GM13976 (cell line): ENCODE results near the gene MYCT1.

Experiments
- DNase-seq: peaks from one replicate; pipeline ENCODE4 v3.0.0; 2012; ENCODE audit warnings: low spot score
- in situ Hi-C: fragments of 300-500 bp; cut with MboI; formaldehyde crosslinking; loops from one replicate; pipeline ENCODE4 v1.12.0; 2022; ENCODE audit warnings: low sequenced_read_pairs, mixed read lengths, inconsistent platforms; ENCODE audit not compliant: unreplicated experiment
- TF ChIP-seq, protein P1 (sequence below): IDR thresholded peaks from 2 replicates; pipeline ENCODE4 v1.5.1; 2012; ENCODE audit warnings: borderline replicate concordance, mild to moderate bottlenecking; ENCODE audit not compliant: insufficient read depth; ENCODE audit errors: extremely low read depth, missing control alignments, control extremely low read depth

MYCT1 gene

DNA sequence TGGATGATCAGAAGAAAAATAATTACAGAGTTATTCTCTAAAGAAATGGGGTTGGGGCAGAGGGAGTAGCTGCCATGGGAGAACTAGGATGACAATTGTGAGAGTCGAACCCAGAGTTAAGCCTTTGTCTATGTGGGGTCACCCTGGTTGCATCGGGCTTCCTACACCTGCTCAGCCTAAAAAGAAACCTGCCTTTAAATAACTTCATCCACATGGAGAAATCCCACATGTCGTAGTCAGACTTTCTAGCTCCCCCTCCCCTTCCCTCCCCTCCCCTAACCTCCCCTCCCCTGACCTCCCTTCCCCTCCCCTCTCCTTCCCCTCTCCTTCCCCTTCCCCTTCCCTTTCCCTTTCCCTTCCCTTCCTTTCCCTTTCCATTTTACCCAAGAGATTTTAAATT is 67.6 kb downstream of the MYCT1 start:
- DNase-seq: no peak
- in situ Hi-C loops: no loop called here
- TF ChIP-seq, protein P1, sequence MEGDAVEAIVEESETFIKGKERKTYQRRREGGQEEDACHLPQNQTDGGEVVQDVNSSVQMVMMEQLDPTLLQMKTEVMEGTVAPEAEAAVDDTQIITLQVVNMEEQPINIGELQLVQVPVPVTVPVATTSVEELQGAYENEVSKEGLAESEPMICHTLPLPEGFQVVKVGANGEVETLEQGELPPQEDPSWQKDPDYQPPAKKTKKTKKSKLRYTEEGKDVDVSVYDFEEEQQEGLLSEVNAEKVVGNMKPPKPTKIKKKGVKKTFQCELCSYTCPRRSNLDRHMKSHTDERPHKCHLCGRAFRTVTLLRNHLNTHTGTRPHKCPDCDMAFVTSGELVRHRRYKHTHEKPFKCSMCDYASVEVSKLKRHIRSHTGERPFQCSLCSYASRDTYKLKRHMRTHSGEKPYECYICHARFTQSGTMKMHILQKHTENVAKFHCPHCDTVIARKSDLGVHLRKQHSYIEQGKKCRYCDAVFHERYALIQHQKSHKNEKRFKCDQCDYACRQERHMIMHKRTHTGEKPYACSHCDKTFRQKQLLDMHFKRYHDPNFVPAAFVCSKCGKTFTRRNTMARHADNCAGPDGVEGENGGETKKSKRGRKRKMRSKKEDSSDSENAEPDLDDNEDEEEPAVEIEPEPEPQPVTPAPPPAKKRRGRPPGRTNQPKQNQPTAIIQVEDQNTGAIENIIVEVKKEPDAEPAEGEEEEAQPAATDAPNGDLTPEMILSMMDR: no peak

DNA sequence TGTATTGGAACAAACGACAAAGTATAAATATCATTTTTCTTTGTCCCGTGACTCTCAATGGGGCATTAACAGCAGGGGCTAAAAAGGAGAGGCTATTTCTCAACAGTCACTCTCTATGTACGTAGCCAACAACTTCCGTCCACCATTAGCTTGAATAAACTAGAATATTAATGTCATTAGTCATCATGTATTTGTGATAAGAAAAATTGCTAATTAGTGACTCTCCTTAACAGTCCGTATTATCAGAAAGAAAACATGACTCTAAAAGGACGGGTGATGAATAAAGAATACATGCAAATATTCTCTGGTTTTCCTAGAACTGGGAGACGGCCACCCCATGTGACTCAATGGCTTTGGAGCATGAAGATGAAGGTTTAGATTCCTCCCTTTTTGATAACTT is 71.5 kb downstream of the MYCT1 start:
- in situ Hi-C loops: no loop called here
- TF ChIP-seq, protein P1: no peak
- DNase-seq: no peak

DNA sequence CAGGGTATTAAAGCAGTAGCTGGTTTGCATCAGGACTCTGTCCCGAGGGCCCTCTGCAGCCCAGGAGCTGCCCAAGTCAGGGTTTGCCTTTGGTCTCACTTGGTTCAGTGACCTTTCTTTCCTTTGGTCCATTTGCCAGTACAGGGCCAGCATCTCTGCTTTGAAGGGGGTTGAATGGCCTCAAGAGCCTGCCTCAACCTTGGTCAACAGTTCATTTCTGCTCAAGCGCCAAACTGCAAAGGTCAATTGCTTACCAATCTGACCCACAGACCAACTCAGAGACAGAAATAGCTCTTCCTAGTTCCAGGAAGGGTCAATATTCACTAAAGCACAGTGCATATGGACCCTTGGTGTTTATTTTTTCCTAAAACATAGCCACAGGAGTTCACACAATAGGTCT is 72.3 kb downstream of the MYCT1 start:
- DNase-seq: no peak
- TF ChIP-seq, protein P1: no peak
- in situ Hi-C loops: no loop called here

DNA sequence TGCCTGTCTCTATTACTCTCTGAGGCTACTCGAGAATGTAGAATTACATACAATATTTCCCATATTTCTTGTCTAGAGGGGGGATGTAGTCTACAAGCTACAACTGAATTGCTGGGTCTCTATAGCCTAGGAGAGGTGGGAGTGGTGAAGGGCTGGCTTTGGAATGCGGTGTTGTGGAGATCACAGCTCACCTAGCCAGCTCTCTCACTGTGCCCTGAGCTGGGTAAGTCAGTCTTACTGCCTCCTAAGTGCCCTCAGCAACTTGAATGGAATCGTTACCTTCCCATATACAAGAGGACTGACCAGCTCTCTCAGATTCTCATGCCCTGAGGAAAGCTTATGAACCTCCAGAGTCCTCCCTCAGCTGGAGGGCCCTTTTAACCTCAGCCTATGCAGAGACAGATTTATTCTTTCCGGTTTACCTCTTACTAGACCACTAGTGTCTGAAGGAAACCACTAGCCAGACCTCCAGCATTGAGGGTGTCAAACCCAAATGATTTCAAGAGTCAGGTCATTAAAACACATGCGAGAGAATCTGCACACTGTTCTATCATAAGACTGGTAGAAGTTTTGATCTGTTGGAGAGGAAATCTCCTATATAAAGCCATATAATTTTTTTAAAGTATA is 73.5 kb downstream of the MYCT1 start:
- TF ChIP-seq, protein P1: no peak
- in situ Hi-C loops: no loop called here
- no peak for DNase-seq
